CD14-positive monocyte (primary cell): ENCODE measurements around the gene BBS4. TPM values are rescaled to one million over a fixed set of nuclear protein-coding genes. Genes with fewer than 3 reads are reported as not detected.

Experiments used
- DNase-seq, 3 donors: peaks; one replicate each; pipeline ENCODE4 v3.0.0-alpha.2; 2011 to 2022
- H2AFZ ChIP-seq: 2 replicates; pipeline ENCODE4 v1.6.0; 2012; ENCODE audit warnings: mild to moderate bottlenecking, low read depth, low read length, inconsistent platforms; ENCODE audit not compliant: insufficient read depth, poor library complexity, severe bottlenecking
- H3K27ac ChIP-seq, 2 donors: 1 replicate in 1 of 2; 2 replicates in 1 of 2; pipeline ENCODE4 v1.5.1; 2012 to 2013; ENCODE audit warnings: low read length in 2 of 2, control low read depth in 1 of 2, inconsistent platforms in 1 of 2, low read depth in 1 of 2, mild to moderate bottlenecking in 1 of 2
- H3K27me3 ChIP-seq, 2 donors: one replicate each; pipeline versions ENCODE4 v1.6.0 to v1.6.1; 2011 to 2013; ENCODE audit warnings: low read length in 2 of 2; ENCODE audit not compliant: control insufficient read depth in 2 of 2, insufficient read depth in 2 of 2
- H3K36me3 ChIP-seq, 2 donors: replicated peaks in 1 of 2; 1 replicate in 1 of 2; 2 replicates in 1 of 2; pipeline versions ENCODE4 v1.5.1 to v1.6.1; 2012 to 2013; ENCODE audit warnings: low read length in 2 of 2, control low read depth in 1 of 2, inconsistent platforms in 1 of 2, mild to moderate bottlenecking in 1 of 2; ENCODE audit not compliant: insufficient read depth in 2 of 2, control insufficient read depth in 1 of 2
- H3K4me1 ChIP-seq, 2 donors: 1 replicate in 1 of 2; 2 replicates in 1 of 2; pipeline versions ENCODE4 v1.5.1 to v1.6.1; 2012 to 2013; ENCODE audit warnings: low read length in 2 of 2, control low read depth in 1 of 2, inconsistent platforms in 1 of 2, mild to moderate bottlenecking in 1 of 2, moderate library complexity in 1 of 2; ENCODE audit not compliant: insufficient read depth in 2 of 2, control insufficient read depth in 1 of 2
- H3K4me2 ChIP-seq: replicated peaks from 2 replicates; pipeline ENCODE3; 2012; ENCODE audit warnings: low read length, moderate library complexity, mild to moderate bottlenecking; ENCODE audit not compliant: poor library complexity, severe bottlenecking; ENCODE audit errors: extremely low read depth
- H3K4me3 ChIP-seq, 3 experiments: fragments of 200-600 bp in 1 of 3; sonication (generic) in 1 of 3; replicated peaks in 1 of 3; 1 replicate in 2 of 3; 2 replicates in 1 of 3; pipeline ENCODE4 v1.5.1; 2011 to 2013; ENCODE audit warnings: low read length in 3 of 3, mild to moderate bottlenecking in 3 of 3, control low read depth in 2 of 3, low read depth in 2 of 3, inconsistent platforms in 1 of 3, moderate library complexity in 1 of 3
- H3K79me2 ChIP-seq: 2 replicates; pipeline ENCODE4 v1.6.0; 2012; ENCODE audit warnings: mild to moderate bottlenecking, control low read depth, inconsistent platforms, low read length, moderate library complexity; ENCODE audit not compliant: insufficient read depth
- H3K9ac ChIP-seq: 2 replicates; pipeline ENCODE4 v1.6.0; 2017; ENCODE audit warnings: low read length, mild to moderate bottlenecking; ENCODE audit not compliant: insufficient read depth, poor library complexity, severe bottlenecking
- H3K9me3 ChIP-seq, 2 donors: replicated peaks in 1 of 2; 1 replicate in 1 of 2; 2 replicates in 1 of 2; pipeline versions ENCODE4 v1.5.1 to v1.6.1; 2012 to 2013; ENCODE audit warnings: low read length in 2 of 2, control low read depth in 1 of 2; ENCODE audit not compliant: control insufficient read depth in 1 of 2, insufficient read depth in 1 of 2
- H4K20me1 ChIP-seq: 2 replicates; pipeline ENCODE4 v1.6.0; 2012; ENCODE audit warnings: mild to moderate bottlenecking, low read length, control low read depth, moderate library complexity; ENCODE audit not compliant: insufficient read depth
- H3K27ac Mint-ChIP-seq, 7 donors: one replicate each; pipeline ENCODE4 v1.8.0; 2020; ENCODE audit warnings: mild to moderate bottlenecking in 7 of 7, mixed read lengths in 7 of 7, moderate library complexity in 6 of 7, inconsistent platforms in 2 of 7
- H3K27me3 Mint-ChIP-seq, 3 donors: one replicate each; pipeline ENCODE4 v1.8.0; 2021 to 2022; ENCODE audit warnings: low read depth in 3 of 3, mild to moderate bottlenecking in 3 of 3, mixed read lengths in 3 of 3, moderate library complexity in 3 of 3, inconsistent platforms in 1 of 3
- H3K36me3 Mint-ChIP-seq, 2 donors: one replicate each; pipeline ENCODE4 v1.8.0; 2020; ENCODE audit warnings: mixed read lengths in 2 of 2, inconsistent platforms in 1 of 2, mild to moderate bottlenecking in 1 of 2
- H3K4me1 Mint-ChIP-seq: one replicate; pipeline ENCODE4 v1.8.0; 2020; ENCODE audit warnings: mild to moderate bottlenecking, mixed read lengths
- H3K4me3 Mint-ChIP-seq, 2 donors: one replicate each; pipeline ENCODE4 v1.8.0; 2020; ENCODE audit warnings: mild to moderate bottlenecking in 2 of 2, mixed read lengths in 2 of 2, moderate library complexity in 1 of 2
- H3K9me3 Mint-ChIP-seq, 7 donors: one replicate each; pipeline ENCODE4 v1.8.0; 2020 to 2022; ENCODE audit warnings: mixed read lengths in 7 of 7, mild to moderate bottlenecking in 6 of 7, moderate library complexity in 6 of 7, inconsistent platforms in 2 of 7
- WGBS: methylation state at CpG from one replicate; pipeline ENCODE4 v1.1.5; 2013; ENCODE audit warnings: missing lambda C conversion rate; ENCODE audit not compliant: insufficient coverage; 5-methylcytosine and 5-hydroxymethylcytosine counted together
- intact Hi-C, 2 donors: fragments of 100-400 bp; cut with micrococcal nuclease; formaldehyde crosslinking; loops; one replicate each; pipeline versions ENCODE4 v1.15.0 to v1.15.1; 2023
- polyA plus RNA-seq, 3 donors: library from polyadenylated mRNA; depleted of rRNA in 1 of 3; unstranded in 2 of 3; stranded (reverse) in 1 of 3; fragments of 300-500 nt in 2 of 3; fragments of >200 nt in 1 of 3; fragmentation: Illumina TruSeq in 2 of 3; gene quantifications; 1 replicate in 2 of 3; 2 replicates in 1 of 3; pipeline ENCODE4 v1.2.3, GENCODE V29; 2012 to 2021
- TF ChIP-seq, protein P1 (sequence below): fragments of 200-600 bp; IDR thresholded peaks from one replicate; pipeline ENCODE4 v1.8.0; 2022; ENCODE audit warnings: antibody characterized with exemption, mild to moderate bottlenecking

The BBS4 gene
- polyA plus RNA-seq, 3 donors, result 4.0 to 7.6 (median 4.1) TPM

- H3K9me3 Mint-ChIP-seq, result no peaks in the 10 kb centered on the region
- peaks cover 41 to 58% of the 10 kb centered on the region in 2 donors for H3K36me3 ChIP-seq
- H3K9me3 ChIP-seq, result no peaks in the 10 kb centered on the region
- TF ChIP-seq, protein P1, sequence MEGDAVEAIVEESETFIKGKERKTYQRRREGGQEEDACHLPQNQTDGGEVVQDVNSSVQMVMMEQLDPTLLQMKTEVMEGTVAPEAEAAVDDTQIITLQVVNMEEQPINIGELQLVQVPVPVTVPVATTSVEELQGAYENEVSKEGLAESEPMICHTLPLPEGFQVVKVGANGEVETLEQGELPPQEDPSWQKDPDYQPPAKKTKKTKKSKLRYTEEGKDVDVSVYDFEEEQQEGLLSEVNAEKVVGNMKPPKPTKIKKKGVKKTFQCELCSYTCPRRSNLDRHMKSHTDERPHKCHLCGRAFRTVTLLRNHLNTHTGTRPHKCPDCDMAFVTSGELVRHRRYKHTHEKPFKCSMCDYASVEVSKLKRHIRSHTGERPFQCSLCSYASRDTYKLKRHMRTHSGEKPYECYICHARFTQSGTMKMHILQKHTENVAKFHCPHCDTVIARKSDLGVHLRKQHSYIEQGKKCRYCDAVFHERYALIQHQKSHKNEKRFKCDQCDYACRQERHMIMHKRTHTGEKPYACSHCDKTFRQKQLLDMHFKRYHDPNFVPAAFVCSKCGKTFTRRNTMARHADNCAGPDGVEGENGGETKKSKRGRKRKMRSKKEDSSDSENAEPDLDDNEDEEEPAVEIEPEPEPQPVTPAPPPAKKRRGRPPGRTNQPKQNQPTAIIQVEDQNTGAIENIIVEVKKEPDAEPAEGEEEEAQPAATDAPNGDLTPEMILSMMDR, result no peak
- intact Hi-C loops, result no loop called here
- peaks cover 17% of the 10 kb centered on the region for H3K4me1 Mint-ChIP-seq
- peak overlapping the region in 1 of 2 donors; percentile 14 for H3K27ac ChIP-seq
- peaks cover 57 to 64% of the 10 kb centered on the region in 2 donors for H3K36me3 Mint-ChIP-seq
- peak overlapping the region in 1 of 7 donors; percentile 35 for H3K27ac Mint-ChIP-seq
- no peak overlapping the region for H3K9ac ChIP-seq
- H3K27me3 Mint-ChIP-seq, result no peaks in the 10 kb centered on the region
- H3K4me2 ChIP-seq, result no peak overlapping the region
- no peak overlapping the region for H3K4me3 Mint-ChIP-seq
- no peaks in the 10 kb centered on the region for H4K20me1 ChIP-seq
- no CpG with 5 or more reads among the region's 1 CpG for WGBS
- H2AFZ ChIP-seq, result no peak overlapping the region
- DNase-seq, result no peak
- H3K4me3 ChIP-seq, result no peak overlapping the region
- H3K27me3 ChIP-seq, result no peaks in the 10 kb centered on the region
- H3K4me1 ChIP-seq, result peaks cover 0 to 3% of the 10 kb centered on the region in 2 donors
- H3K79me2 ChIP-seq, result no peaks in the 10 kb centered on the region
Observed at GRCh38 chr15:72737723-72738122, 51.7 kb downstream of the BBS4 start.

DNA sequence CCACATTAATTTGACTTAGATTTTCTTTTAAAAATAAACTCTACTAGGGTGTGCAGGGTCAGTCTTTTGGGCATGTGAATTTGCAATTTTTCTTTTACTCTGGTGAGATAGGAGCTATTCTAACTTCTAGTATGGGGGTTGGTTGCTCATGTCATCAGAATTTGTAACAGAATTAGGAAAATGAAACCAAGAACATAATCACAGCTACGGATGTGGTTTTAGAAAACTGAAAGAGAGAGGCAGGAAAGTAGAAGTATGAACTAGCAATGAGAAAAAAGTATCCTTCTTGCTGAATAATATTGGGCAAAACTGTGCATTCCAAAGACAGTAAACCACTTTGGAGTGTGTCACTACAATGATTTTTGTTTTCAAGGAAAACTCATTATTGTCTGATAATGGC lies 54.2 kb downstream of the BBS4 start:
- Histone ChIP-seq H3K9ac (no peak overlapping the region), H3K79me2 (no peaks in the 10 kb centered on the region), H3K4me2 (no peak overlapping the region), H3K4me1 (peaks cover 0 to 3% of the 10 kb centered on the region in 2 donors), H2AFZ (no peak overlapping the region), H3K4me3 (no peak overlapping the region), H3K9me3 (no peaks in the 10 kb centered on the region), H3K27me3 (no peaks in the 10 kb centered on the region), H4K20me1 (no peaks in the 10 kb centered on the region), H3K36me3 (peaks cover 41 to 58% of the 10 kb centered on the region in 2 donors), H3K27ac (peak overlapping the region in 1 of 2 donors; percentile 23)
- intact Hi-C loops, result no loop called here
- no peak overlapping the region for H3K4me3 Mint-ChIP-seq
- H3K27ac Mint-ChIP-seq, result no peak overlapping the region
- WGBS, result no CpG with 5 or more reads among the region's 1 CpG
- no peaks in the 10 kb centered on the region for H3K9me3 Mint-ChIP-seq
- H3K4me1 Mint-ChIP-seq, result peaks cover 17% of the 10 kb centered on the region
- TF ChIP-seq, protein P1, result no peak
- no peaks in the 10 kb centered on the region for H3K27me3 Mint-ChIP-seq
- peak in 1 of 3 donors; percentile 14 for DNase-seq
- peaks cover 63 to 69% of the 10 kb centered on the region in 2 donors for H3K36me3 Mint-ChIP-seq
